ENCODE measurements around the gene DBP.

Gene DBP

GRCh38 chr19:48611872-48612271 lies 25.3 kb downstream of the DBP start:
- H3K4me3 ChIP-seq (ENCODE audit: low read depth, low read length), result no peak overlapping the region
- H3K14ac ChIP-seq (ENCODE audit: low read length), result no peak overlapping the region
- H4K8ac ChIP-seq (ENCODE audit: low read depth, low read length), result no peak overlapping the region
- no peaks in the 10 kb centered on the region for H3K79me1 ChIP-seq (ENCODE audit: low read length)
- no peak overlapping the region for H3K9ac ChIP-seq (ENCODE audit: low read length)
- no peak overlapping the region for H4K12ac ChIP-seq (ENCODE audit: low read depth, low read length)
- no peak overlapping the region for H3K4me2 ChIP-seq (ENCODE audit: low read length)
- H3K4me1 ChIP-seq (ENCODE audit: control insufficient read depth in 1 of 2, insufficient read depth in 2 of 2, low read length in 2 of 2), result no peaks in the 10 kb centered on the region
- no peak overlapping the region for H3K4ac ChIP-seq (ENCODE audit: low read depth, low read length)
- H3K27me3 ChIP-seq (ENCODE audit: insufficient read depth, low read length), result no peaks in the 10 kb centered on the region
- no peak overlapping the region for H2BK120ac ChIP-seq (ENCODE audit: insufficient read depth, low read length, poor library complexity)
- DNase-seq, result no peak
- H2BK5ac ChIP-seq (ENCODE audit: low read depth, low read length, poor library complexity), result no peak overlapping the region
- H2BK12ac ChIP-seq (ENCODE audit: low read length), result no peak overlapping the region
- peaks cover 23 to 27% of the 10 kb centered on the region in 2 experiments for H3K36me3 ChIP-seq (ENCODE audit: control insufficient read depth in 1 of 2, insufficient read depth in 2 of 2, low read length in 2 of 2)
- H3K27ac ChIP-seq (ENCODE audit: low read depth, low read length), result no peak overlapping the region
- no peak overlapping the region for H2AFZ ChIP-seq (ENCODE audit: insufficient read depth, low read length, poor library complexity)
- peaks cover 3% of the 10 kb centered on the region for H3K9me3 ChIP-seq (ENCODE audit: insufficient read depth, low read depth, low read length)
- no peak overlapping the region for H3K23ac ChIP-seq (ENCODE audit: low read length)
- no peak overlapping the region for H2AK5ac ChIP-seq (ENCODE audit: low read length)
- H4K91ac ChIP-seq (ENCODE audit: low read depth, low read length), result no peak overlapping the region
- no peak overlapping the region for H3K18ac ChIP-seq (ENCODE audit: low read length)
- WGBS (ENCODE audit: extremely low coverage, insufficient coverage, insufficient read length), result no CpG with 5 or more reads among the region's 14 CpGs
- peaks cover under 1% of the 10 kb centered on the region for H3K79me2 ChIP-seq (ENCODE audit: control insufficient read depth, insufficient read depth, low read length, poor library complexity)

- no peaks in the 10 kb centered on the region for H3K79me1 ChIP-seq (ENCODE audit: low read length)
- H2BK5ac ChIP-seq (ENCODE audit: low read depth, low read length, poor library complexity), result no peak overlapping the region
- no peaks in the 10 kb centered on the region for H3K79me2 ChIP-seq (ENCODE audit: control insufficient read depth, insufficient read depth, low read length, poor library complexity)
- H3K14ac ChIP-seq (ENCODE audit: low read length), result no peak overlapping the region
- peaks cover 1% of the 10 kb centered on the region for H3K9me3 ChIP-seq (ENCODE audit: insufficient read depth, low read depth, low read length)
- H3K36me3 ChIP-seq (ENCODE audit: control insufficient read depth in 1 of 2, insufficient read depth in 2 of 2, low read length in 2 of 2), result peaks cover 1 to 4% of the 10 kb centered on the region in 2 experiments
- H2BK12ac ChIP-seq (ENCODE audit: low read length), result no peak overlapping the region
- no peak overlapping the region for H3K4me2 ChIP-seq (ENCODE audit: low read length)
- no peaks in the 10 kb centered on the region for H3K27me3 ChIP-seq (ENCODE audit: insufficient read depth, low read length)
- no peak overlapping the region for H3K9ac ChIP-seq (ENCODE audit: low read length)
- H2BK120ac ChIP-seq (ENCODE audit: insufficient read depth, low read length, poor library complexity), result no peak overlapping the region
- no peak overlapping the region for H3K18ac ChIP-seq (ENCODE audit: low read length)
- no peak overlapping the region for H2AK5ac ChIP-seq (ENCODE audit: low read length)
- no peak for DNase-seq
- no peak overlapping the region for H4K91ac ChIP-seq (ENCODE audit: low read depth, low read length)
- no peaks in the 10 kb centered on the region for H3K4me1 ChIP-seq (ENCODE audit: control insufficient read depth in 1 of 2, insufficient read depth in 2 of 2, low read length in 2 of 2)
- no peak overlapping the region for H4K12ac ChIP-seq (ENCODE audit: low read depth, low read length)
- no peak overlapping the region for H3K27ac ChIP-seq (ENCODE audit: low read depth, low read length)
- H3K4me3 ChIP-seq (ENCODE audit: low read depth, low read length), result no peak overlapping the region
- no peak overlapping the region for H3K23ac ChIP-seq (ENCODE audit: low read length)
- WGBS (ENCODE audit: extremely low coverage, insufficient coverage, insufficient read length), result no CpG with 5 or more reads among the region's 20 CpGs
- H2AFZ ChIP-seq (ENCODE audit: insufficient read depth, low read length, poor library complexity), result no peak overlapping the region
- H3K4ac ChIP-seq (ENCODE audit: low read depth, low read length), result no peak overlapping the region
- H4K8ac ChIP-seq (ENCODE audit: low read depth, low read length), result no peak overlapping the region
These were observed 27.5 kb downstream of the DBP start for GRCh38 chr19:48609571-48610108.

- no peak overlapping the region for H3K23ac ChIP-seq (ENCODE audit: low read length)
- no CpG with 5 or more reads among the region's 9 CpGs for WGBS (ENCODE audit: extremely low coverage, insufficient coverage, insufficient read length)
- no peak overlapping the region for H3K4me3 ChIP-seq (ENCODE audit: low read depth, low read length)
- H3K14ac ChIP-seq (ENCODE audit: low read length), result no peak overlapping the region
- no peaks in the 10 kb centered on the region for H3K79me2 ChIP-seq (ENCODE audit: control insufficient read depth, insufficient read depth, low read length, poor library complexity)
- H3K4me2 ChIP-seq (ENCODE audit: low read length), result no peak overlapping the region
- H4K8ac ChIP-seq (ENCODE audit: low read depth, low read length), result peak overlapping the region; percentile 42
- H3K27ac ChIP-seq (ENCODE audit: low read depth, low read length), result no peak overlapping the region
- H3K4me1 ChIP-seq (ENCODE audit: control insufficient read depth in 1 of 2, insufficient read depth in 2 of 2, low read length in 2 of 2), result no peaks in the 10 kb centered on the region
- H2AFZ ChIP-seq (ENCODE audit: insufficient read depth, low read length, poor library complexity), result no peak overlapping the region
- no peak overlapping the region for H3K9ac ChIP-seq (ENCODE audit: low read length)
- H4K12ac ChIP-seq (ENCODE audit: low read depth, low read length), result no peak overlapping the region
- peaks cover 0 to 3% of the 10 kb centered on the region in 2 experiments for H3K36me3 ChIP-seq (ENCODE audit: control insufficient read depth in 1 of 2, insufficient read depth in 2 of 2, low read length in 2 of 2)
- no peaks in the 10 kb centered on the region for H3K27me3 ChIP-seq (ENCODE audit: insufficient read depth, low read length)
- H2BK12ac ChIP-seq (ENCODE audit: low read length), result no peak overlapping the region
- peaks cover 1% of the 10 kb centered on the region for H3K9me3 ChIP-seq (ENCODE audit: insufficient read depth, low read depth, low read length)
- no peak overlapping the region for H3K18ac ChIP-seq (ENCODE audit: low read length)
- no peaks in the 10 kb centered on the region for H3K79me1 ChIP-seq (ENCODE audit: low read length)
- H3K4ac ChIP-seq (ENCODE audit: low read depth, low read length), result no peak overlapping the region
- no peak overlapping the region for H2BK120ac ChIP-seq (ENCODE audit: insufficient read depth, low read length, poor library complexity)
- H2AK5ac ChIP-seq (ENCODE audit: low read length), result no peak overlapping the region
- peak in 1 of 2 donors; percentile 33 for DNase-seq
- H2BK5ac ChIP-seq (ENCODE audit: low read depth, low read length, poor library complexity), result no peak overlapping the region
- no peak overlapping the region for H4K91ac ChIP-seq (ENCODE audit: low read depth, low read length)
These were observed 28.3 kb downstream of the DBP start for GRCh38 chr19:48608798-48609263.

GRCh38 chr19:48607359-48607755 lies 29.8 kb downstream of the DBP start:
- Histone ChIP-seq H2AFZ (ENCODE audit: insufficient read depth, low read length, poor library complexity) (no peak overlapping the region), H3K14ac (ENCODE audit: low read length) (no peak overlapping the region), H3K4me1 (ENCODE audit: control insufficient read depth in 1 of 2, insufficient read depth in 2 of 2, low read length in 2 of 2) (no peaks in the 10 kb centered on the region), H3K27me3 (ENCODE audit: insufficient read depth, low read length) (no peaks in the 10 kb centered on the region), H2AK5ac (ENCODE audit: low read length) (no peak overlapping the region), H4K8ac (ENCODE audit: low read depth, low read length) (no peak overlapping the region), H3K4me2 (ENCODE audit: low read length) (no peak overlapping the region), H3K4ac (ENCODE audit: low read depth, low read length) (no peak overlapping the region), H3K23ac (ENCODE audit: low read length) (no peak overlapping the region), H3K79me1 (ENCODE audit: low read length) (no peaks in the 10 kb centered on the region), H3K79me2 (ENCODE audit: control insufficient read depth, insufficient read depth, low read length, poor library complexity) (no peaks in the 10 kb centered on the region), H2BK120ac (ENCODE audit: insufficient read depth, low read length, poor library complexity) (no peak overlapping the region), H2BK12ac (ENCODE audit: low read length) (no peak overlapping the region), H3K4me3 (ENCODE audit: low read depth, low read length) (no peak overlapping the region), H4K91ac (ENCODE audit: low read depth, low read length) (no peak overlapping the region), H3K36me3 (ENCODE audit: control insufficient read depth in 1 of 2, insufficient read depth in 2 of 2, low read length in 2 of 2) (no peaks in the 10 kb centered on the region), H4K12ac (ENCODE audit: low read depth, low read length) (no peak overlapping the region), H3K27ac (ENCODE audit: low read depth, low read length) (no peak overlapping the region), H3K18ac (ENCODE audit: low read length) (no peak overlapping the region), H3K9ac (ENCODE audit: low read length) (no peak overlapping the region), H2BK5ac (ENCODE audit: low read depth, low read length, poor library complexity) (no peak overlapping the region), H3K9me3 (ENCODE audit: insufficient read depth, low read depth, low read length) (peaks cover 1% of the 10 kb centered on the region)
- DNase-seq, result no peak
- no CpG with 5 or more reads among the region's 7 CpGs for WGBS (ENCODE audit: extremely low coverage, insufficient coverage, insufficient read length)

Data from trophoblast cell (in vitro differentiated cells and primary cell).